ENCODE data around the gene ANKRD27.

- no peak for TF ChIP-seq EZH2 (IDR thresholded peaks at IDR 0.05)
- no peak for TF ChIP-seq POLR2AphosphoS5 (IDR thresholded peaks at IDR 0.05; ENCODE audit: borderline replicate concordance, low read depth, low read length)
Observed at GRCh38 chr19:32603961-32604360, 71.0 kb downstream of the ANKRD27 start.

Measured in SK-N-MC (cell line).